HG02852 (cell line): ENCODE measurements around the gene SF3A2.

Experiments
- ATAC-seq: cut with Tn5 transposase; IDR thresholded peaks from one replicate; pipeline ENCODE4 v1.9.1; 2021; ENCODE audit warnings: mild to moderate bottlenecking, moderate library complexity; ENCODE audit not compliant: unreplicated experiment

The SF3A2 gene

GRCh38 chr19:2239771-2240770, 3.4 kb downstream of the SF3A2 start:
- no peak for ATAC-seq

DNA sequence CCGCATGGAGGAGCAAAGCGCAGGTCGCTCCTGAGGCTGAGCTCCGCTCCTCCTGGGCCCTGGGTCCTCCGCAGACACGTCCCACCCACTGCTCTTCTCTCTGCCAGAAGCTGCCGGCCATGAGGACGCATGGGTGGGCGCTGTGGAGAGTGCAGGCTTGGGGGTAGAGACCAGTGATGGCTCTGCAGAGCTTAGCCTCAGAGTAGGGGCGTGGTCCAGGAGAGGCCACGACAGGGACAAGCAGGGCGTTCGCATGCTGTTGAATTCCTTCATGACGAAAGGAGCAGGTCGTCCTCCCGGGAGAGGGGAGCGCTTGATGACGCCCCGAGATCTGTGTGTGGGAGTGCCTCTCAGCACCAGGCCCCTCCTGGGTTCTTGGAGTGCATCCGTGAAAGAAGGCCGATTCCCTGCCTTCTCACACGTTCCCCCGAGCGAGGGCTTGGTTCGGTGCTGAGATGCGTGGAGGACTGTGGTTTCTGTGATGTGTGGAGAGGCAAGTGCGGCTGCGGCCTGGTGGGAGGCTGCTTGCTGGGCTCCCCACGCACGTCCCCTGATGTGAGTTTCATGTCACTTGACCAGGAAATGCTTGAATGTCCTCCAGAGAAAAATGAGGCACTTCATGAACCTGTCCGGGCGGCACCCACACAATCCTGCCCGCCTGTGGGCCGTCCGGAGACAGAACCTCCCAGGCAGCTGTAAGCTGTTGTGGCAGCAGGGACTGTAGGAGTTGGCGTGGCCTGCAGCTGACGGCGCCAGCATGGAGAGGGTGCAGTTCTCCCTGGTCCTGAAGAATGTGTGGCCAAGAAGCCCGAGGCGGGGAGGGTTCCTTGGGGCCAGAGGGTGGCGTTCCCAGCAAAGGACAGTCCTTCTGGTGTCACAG, 4.5 kb downstream of the SF3A2 start:
- no peak for ATAC-seq

- ATAC-seq: no peak
These were observed 5.5 kb downstream of the SF3A2 start for GRCh38 chr19:2242092-2242537.

DNA sequence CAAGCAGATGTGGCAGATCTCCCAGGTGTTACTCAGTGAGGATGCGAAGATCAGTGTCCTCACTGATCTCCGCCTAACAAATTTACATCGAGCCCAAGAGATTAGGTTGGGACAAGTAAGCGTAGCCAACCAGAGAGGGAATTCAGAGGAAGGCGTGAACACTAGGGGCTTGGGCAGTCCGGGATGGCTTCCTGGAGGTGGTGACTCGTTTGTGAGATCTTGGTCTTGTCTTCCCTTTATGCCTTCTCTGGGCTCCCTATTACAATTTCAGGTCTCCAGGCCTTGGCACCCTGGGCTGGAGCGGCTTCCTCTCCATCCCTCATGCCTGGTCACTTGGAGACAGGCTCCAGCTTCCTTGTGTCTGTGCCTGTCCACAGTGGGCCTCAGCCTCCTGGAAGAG, 6.2 kb downstream of the SF3A2 start:
- no peak for ATAC-seq

GRCh38 chr19:2243274-2244124, 6.9 kb downstream of the SF3A2 start:
- no peak for ATAC-seq

GRCh38 chr19:2244125-2244411, 7.4 kb downstream of the SF3A2 start:
- no peak for ATAC-seq

- ATAC-seq: no peak
These were observed 7.9 kb downstream of the SF3A2 start for GRCh38 chr19:2244486-2244885.

- no peak for ATAC-seq
These were observed 8.6 kb downstream of the SF3A2 start for GRCh38 chr19:2245273-2245672.

DNA sequence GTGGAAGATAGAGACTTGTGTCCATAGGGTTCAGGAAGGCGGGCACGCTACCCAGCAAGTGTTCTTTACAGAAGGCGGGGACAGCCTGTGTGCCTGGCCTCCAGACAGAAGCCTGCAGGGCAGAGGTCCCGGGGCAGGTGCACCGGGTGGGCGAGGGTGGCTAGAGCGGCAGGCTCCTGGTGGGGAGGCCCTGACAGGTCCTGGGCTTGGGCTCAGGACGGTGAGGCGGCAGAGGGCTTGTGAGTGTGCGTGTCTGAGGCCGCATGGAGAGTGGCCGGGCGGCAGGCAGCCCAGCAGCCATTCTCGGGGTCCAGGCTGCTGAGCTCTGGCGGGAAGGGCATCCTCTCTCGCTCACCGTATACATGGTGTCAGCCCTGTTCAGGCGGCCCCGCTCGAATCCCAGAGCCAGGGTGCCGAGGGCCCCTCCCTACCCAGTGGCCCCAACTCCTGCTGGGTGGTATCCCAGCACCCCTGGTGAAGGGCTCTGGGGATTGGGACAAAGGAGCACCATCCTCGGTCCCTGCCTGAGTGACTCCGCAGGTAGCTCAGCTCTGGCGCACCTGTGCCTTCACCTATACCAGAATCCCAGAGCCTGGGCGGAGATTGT, 9.5 kb downstream of the SF3A2 start:
- ATAC-seq: no peak

DNA sequence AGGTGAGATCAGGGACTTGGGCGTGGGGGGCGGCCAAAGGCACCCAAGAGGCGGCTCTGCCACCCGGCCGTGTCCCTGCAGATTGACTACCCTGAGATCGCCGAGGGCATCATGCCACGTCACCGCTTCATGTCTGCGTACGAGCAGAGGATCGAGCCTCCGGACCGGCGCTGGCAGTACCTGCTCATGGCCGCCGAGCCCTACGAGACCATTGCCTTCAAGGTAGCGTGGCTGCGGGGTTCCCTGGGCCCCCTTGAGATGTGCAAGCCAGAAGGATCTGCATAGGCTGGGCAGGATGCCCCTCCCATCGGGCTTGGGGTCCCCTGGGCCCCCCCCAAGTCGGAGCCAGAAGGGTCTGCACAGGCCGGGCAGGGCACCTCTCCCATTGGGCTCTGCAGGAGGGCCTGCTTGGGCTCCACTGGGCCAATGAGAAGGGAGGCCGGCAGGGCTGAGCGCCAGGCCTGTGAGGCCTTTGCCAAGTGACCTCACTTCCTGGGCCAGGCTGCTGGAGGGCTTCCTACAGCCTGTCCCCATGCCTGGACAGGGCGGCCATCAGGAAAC, 10.3 kb downstream of the SF3A2 start:
- no peak for ATAC-seq

DNA sequence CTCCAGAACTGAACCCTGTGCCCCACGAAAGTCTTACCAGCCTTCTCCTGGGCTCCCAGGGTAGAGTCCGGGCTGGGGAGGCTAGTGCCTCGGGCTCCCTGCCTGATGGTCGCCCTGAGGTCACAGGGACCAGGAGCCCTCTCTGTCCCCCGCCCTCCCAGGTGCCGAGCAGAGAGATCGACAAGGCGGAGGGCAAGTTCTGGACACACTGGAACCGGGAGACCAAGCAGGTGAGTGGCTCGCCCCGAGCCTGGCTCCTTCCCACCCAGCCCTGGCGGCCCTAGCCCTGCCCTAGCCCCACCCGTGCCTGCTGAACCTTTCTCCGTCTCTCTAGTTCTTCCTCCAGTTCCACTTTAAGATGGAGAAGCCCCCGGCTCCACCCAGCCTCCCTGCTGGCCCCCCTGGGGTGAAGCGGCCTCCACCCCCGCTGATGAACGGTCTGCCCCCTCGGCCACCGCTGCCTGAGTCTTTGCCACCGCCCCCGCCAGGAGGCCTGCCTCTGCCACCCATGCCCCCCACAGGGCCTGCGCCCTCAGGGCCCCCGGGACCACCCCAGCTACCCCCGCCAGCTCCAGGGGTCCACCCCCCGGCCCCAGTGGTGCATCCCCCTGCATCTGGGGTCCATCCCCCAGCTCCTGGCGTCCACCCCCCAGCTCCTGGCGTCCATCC, 10.9 kb downstream of the SF3A2 start:
- ATAC-seq: no peak

DNA sequence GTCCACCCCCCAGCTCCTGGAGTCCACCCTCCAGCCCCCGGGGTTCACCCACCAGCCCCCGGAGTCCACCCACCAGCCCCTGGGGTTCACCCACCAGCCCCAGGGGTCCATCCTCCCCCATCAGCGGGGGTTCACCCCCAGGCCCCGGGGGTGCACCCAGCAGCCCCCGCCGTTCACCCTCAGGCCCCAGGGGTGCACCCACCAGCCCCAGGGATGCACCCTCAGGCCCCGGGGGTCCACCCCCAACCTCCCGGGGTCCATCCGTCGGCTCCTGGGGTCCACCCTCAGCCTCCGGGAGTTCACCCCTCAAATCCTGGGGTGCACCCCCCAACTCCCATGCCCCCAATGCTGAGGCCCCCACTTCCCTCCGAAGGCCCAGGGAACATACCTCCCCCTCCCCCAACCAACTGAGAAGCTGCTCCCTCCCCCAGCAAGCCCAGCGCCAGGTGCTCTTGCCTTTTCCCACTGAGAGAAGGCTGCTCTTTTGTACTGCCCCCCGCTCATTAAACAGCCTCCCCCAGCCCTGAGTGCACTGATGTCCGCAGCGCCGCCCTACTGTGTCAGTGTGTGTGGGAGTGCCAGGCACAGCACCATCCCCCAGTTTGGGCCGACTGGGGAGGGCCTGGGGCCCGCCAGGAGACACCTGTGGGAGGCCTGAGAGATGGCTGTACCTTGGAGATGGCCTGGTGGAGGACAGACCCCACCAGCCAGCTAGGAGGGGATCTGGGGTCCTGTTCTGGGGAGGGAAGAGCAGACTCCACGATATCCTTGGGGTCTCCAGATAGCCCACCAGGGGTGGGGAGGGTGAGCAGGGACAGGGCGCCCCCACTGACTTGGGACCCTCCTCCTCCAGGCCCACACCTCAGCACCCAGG, 11.7 kb downstream of the SF3A2 start:
- ATAC-seq: no peak

- ATAC-seq: no peak
These were observed 12.6 kb downstream of the SF3A2 start, which contains the start of gene AMH for GRCh38 chr19:2249010-2249866. Gene AMH, plus strand, starts transcription at chr19:2249323. Its CDS starts 10 bp downstream, at chr19:2249333.

GRCh38 chr19:2249880-2250765, 13.5 kb downstream of the SF3A2 start:
- ATAC-seq: no peak

DNA sequence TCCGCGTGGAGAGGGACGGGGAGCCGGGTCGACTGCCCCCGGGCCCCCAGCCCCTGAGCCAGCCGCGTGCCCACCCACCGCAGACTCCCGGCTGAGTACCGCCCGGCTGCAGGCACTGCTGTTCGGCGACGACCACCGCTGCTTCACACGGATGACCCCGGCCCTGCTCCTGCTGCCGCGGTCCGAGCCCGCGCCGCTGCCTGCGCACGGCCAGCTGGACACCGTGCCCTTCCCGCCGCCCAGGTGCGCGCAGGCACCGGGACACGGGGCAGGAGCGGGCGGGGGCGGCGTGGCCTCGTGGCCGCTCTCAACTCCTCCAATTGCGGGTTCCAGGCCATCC, 14.1 kb downstream of the SF3A2 start:
- no peak for ATAC-seq

- no peak for ATAC-seq
These were observed 14.8 kb downstream of the SF3A2 start for GRCh38 chr19:2251106-2252054.
